ENCODE data around the gene BSN. TPM values are rescaled to one million over a fixed set of nuclear protein-coding genes. Genes with fewer than 3 reads are reported as not detected.

Gene BSN
- total RNA-seq, 2 experiments from 2014 or later: 0.08 to 0.11 TPM

DNA sequence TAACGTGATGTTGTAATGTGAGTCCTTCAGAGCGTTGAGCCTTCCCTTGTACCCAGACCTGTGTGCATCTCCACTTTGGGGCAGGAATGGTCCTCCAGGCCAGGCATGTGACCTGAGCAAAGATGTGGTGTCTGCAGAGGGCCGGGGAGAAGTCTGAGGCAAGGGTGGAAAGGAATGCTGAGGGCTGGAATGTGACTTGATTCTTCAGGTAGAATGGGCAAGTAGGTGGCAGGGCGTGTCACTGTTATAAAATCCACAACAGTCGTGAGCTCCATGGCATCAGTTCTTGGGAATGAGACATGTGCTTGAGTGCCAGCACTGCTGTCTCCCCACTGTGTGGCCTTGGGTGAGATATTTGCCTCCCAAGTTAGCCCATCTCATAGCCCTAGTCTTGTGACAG is 24.0 kb upstream of the BSN start:
- Histone ChIP-seq H3K4me3 (ENCODE audit: low read length) (no peak overlapping the region), H3K9me3 (ENCODE audit: control insufficient read depth in 1 of 2, insufficient read depth in 1 of 2, low read length in 2 of 2) (no peaks in the 10 kb centered on the region), H3K36me3 (ENCODE audit: insufficient read depth, low read length) (peaks cover 35% of the 10 kb centered on the region), H3K27me3 (ENCODE audit: control insufficient read depth in 1 of 2, insufficient read depth in 2 of 2, low read length in 2 of 2) (no peaks in the 10 kb centered on the region), H3K27ac (ENCODE audit: low read depth in 1 of 2, low read length in 2 of 2) (no peak overlapping the region), H3K4me1 (ENCODE audit: insufficient read depth, low read length) (no peaks in the 10 kb centered on the region)
- Mint-ChIP-seq H3K4me3 (no peak overlapping the region), H3K27ac (no peak overlapping the region), H3K9me3 (no peaks in the 10 kb centered on the region), H3K27me3 (no peaks in the 10 kb centered on the region), H3K4me1 (ENCODE audit: low read depth) (peaks cover 5% of the 10 kb centered on the region), H3K36me3 (ENCODE audit: low read depth) (peaks cover 39% of the 10 kb centered on the region)
- ChIA-PET POLR2A (interaction anchor here (1.1 kb wide), 1 partner anchor 9 kb away, joined by 3 read pairs; no protein-coding TSS in a partner anchor), CTCF (interaction anchor here (1.4 kb wide), 1 partner anchor 9 kb away, joined by 4 read pairs; no protein-coding TSS in a partner anchor)
- TF ChIP-seq, protein P1, sequence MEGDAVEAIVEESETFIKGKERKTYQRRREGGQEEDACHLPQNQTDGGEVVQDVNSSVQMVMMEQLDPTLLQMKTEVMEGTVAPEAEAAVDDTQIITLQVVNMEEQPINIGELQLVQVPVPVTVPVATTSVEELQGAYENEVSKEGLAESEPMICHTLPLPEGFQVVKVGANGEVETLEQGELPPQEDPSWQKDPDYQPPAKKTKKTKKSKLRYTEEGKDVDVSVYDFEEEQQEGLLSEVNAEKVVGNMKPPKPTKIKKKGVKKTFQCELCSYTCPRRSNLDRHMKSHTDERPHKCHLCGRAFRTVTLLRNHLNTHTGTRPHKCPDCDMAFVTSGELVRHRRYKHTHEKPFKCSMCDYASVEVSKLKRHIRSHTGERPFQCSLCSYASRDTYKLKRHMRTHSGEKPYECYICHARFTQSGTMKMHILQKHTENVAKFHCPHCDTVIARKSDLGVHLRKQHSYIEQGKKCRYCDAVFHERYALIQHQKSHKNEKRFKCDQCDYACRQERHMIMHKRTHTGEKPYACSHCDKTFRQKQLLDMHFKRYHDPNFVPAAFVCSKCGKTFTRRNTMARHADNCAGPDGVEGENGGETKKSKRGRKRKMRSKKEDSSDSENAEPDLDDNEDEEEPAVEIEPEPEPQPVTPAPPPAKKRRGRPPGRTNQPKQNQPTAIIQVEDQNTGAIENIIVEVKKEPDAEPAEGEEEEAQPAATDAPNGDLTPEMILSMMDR (IDR thresholded peaks at IDR 0.05): no peak
- no peak for DNase-seq
- ATAC-seq (ENCODE audit: poor library complexity): no peak
- intact Hi-C loops (cut with DNase I, micrococcal nuclease): no loop called here

DNA sequence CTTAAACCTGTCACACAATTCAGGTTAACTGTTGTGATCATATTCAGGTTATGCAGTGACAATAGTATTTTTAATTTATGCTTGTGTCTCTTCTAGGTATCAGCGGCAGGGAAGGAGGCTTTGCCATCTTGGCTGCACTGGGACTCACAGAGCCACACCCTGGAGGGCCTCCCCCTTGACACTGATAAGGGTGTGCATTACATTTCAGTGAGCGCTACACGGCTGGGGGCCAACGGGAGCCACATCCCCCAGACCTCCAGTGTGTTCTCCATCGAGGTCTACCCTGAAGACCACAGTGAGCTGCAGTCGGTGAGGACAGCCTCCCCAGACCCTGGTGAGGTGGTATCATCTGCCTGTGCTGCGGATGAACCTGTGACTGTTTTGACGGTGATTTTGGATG is 23.6 kb upstream of the BSN start:
- H3K4me3 ChIP-seq (ENCODE audit: low read length): no peak overlapping the region
- no peaks in the 10 kb centered on the region for H3K4me1 ChIP-seq (ENCODE audit: insufficient read depth, low read length)
- no peaks in the 10 kb centered on the region for H3K27me3 Mint-ChIP-seq
- TF ChIP-seq, protein P1 (IDR thresholded peaks at IDR 0.05): no peak
- CTCF ChIA-PET: interaction anchor here (1.4 kb wide), 1 partner anchor 9 kb away, joined by 4 read pairs; no protein-coding TSS in a partner anchor
- DNase-seq: no peak
- peaks cover 34% of the 10 kb centered on the region for H3K36me3 ChIP-seq (ENCODE audit: insufficient read depth, low read length)
- no peak overlapping the region for H3K4me3 Mint-ChIP-seq
- no peaks in the 10 kb centered on the region for H3K9me3 Mint-ChIP-seq
- POLR2A ChIA-PET: interaction anchor here (1.1 kb wide), 1 partner anchor 9 kb away, joined by 3 read pairs; no protein-coding TSS in a partner anchor
- H3K27ac ChIP-seq (ENCODE audit: low read depth in 1 of 2, low read length in 2 of 2): no peak overlapping the region
- H3K36me3 Mint-ChIP-seq (ENCODE audit: low read depth): peaks cover 39% of the 10 kb centered on the region
- no peak overlapping the region for H3K27ac Mint-ChIP-seq
- H3K9me3 ChIP-seq (ENCODE audit: control insufficient read depth in 1 of 2, insufficient read depth in 1 of 2, low read length in 2 of 2): no peaks in the 10 kb centered on the region
- intact Hi-C loops (cut with DNase I, micrococcal nuclease): no loop called here
- H3K4me1 Mint-ChIP-seq (ENCODE audit: low read depth): peaks cover 5% of the 10 kb centered on the region
- no peaks in the 10 kb centered on the region for H3K27me3 ChIP-seq (ENCODE audit: control insufficient read depth in 1 of 2, insufficient read depth in 2 of 2, low read length in 2 of 2)
- ATAC-seq (ENCODE audit: poor library complexity): no peak

GRCh38 chr3:49531218-49531617 is 23.1 kb upstream of the BSN start:
- DNase-seq (no peak), ATAC-seq (ENCODE audit: poor library complexity) (no peak)
- TF ChIP-seq, protein P1 (IDR thresholded peaks at IDR 0.05): no peak
- H3K4me3 ChIP-seq (ENCODE audit: low read length): no peak overlapping the region
- Mint-ChIP-seq H3K4me3 (no peak overlapping the region), H3K9me3 (no peaks in the 10 kb centered on the region), H3K4me1 (ENCODE audit: low read depth) (peaks cover 5% of the 10 kb centered on the region), H3K27ac (no peak overlapping the region), H3K36me3 (ENCODE audit: low read depth) (peaks cover 39% of the 10 kb centered on the region), H3K27me3 (no peaks in the 10 kb centered on the region)
- CTCF ChIA-PET: interaction anchor here (1.4 kb wide), 1 partner anchor 8 kb away, joined by 4 read pairs; no protein-coding TSS in a partner anchor
- no peaks in the 10 kb centered on the region for H3K4me1 ChIP-seq (ENCODE audit: insufficient read depth, low read length)
- no peaks in the 10 kb centered on the region for H3K27me3 ChIP-seq (ENCODE audit: control insufficient read depth in 1 of 2, insufficient read depth in 2 of 2, low read length in 2 of 2)
- no peaks in the 10 kb centered on the region for H3K9me3 ChIP-seq (ENCODE audit: control insufficient read depth in 1 of 2, insufficient read depth in 1 of 2, low read length in 2 of 2)
- peaks cover 34% of the 10 kb centered on the region for H3K36me3 ChIP-seq (ENCODE audit: insufficient read depth, low read length)
- intact Hi-C loops (cut with DNase I, micrococcal nuclease): no loop called here
- no peak overlapping the region for H3K27ac ChIP-seq (ENCODE audit: low read depth in 1 of 2, low read length in 2 of 2)
- POLR2A ChIA-PET: no interaction called here

Data from CD4-positive, alpha-beta T cell (primary cell).